ENCODE measurements around the gene DPYD.

The DPYD gene

DNA sequence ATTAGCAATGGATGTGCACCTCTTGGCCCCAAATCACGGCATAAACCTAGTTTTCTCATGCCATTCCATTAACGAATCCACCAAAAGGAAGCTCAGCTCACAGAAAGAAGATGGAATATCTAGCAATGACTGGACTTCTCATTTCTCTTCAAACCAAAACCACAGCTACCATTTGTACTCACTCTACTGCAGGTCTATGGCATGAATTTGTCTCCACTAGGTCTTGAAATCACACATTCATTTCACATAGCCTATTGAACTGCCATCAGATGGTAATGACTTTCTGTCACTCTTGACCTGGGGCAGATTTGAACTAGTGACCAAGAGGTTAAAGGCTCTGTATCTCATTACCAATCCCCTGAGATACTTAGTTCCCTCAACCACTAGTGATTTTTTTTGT, 382.7 kb downstream of the DPYD start:
- TF ChIP-seq, protein P1, sequence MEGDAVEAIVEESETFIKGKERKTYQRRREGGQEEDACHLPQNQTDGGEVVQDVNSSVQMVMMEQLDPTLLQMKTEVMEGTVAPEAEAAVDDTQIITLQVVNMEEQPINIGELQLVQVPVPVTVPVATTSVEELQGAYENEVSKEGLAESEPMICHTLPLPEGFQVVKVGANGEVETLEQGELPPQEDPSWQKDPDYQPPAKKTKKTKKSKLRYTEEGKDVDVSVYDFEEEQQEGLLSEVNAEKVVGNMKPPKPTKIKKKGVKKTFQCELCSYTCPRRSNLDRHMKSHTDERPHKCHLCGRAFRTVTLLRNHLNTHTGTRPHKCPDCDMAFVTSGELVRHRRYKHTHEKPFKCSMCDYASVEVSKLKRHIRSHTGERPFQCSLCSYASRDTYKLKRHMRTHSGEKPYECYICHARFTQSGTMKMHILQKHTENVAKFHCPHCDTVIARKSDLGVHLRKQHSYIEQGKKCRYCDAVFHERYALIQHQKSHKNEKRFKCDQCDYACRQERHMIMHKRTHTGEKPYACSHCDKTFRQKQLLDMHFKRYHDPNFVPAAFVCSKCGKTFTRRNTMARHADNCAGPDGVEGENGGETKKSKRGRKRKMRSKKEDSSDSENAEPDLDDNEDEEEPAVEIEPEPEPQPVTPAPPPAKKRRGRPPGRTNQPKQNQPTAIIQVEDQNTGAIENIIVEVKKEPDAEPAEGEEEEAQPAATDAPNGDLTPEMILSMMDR (IDR thresholded peaks at IDR 0.05; ENCODE audit: insufficient read depth, low read length, poor library complexity, severe bottlenecking): no peak
- no peak for TF ChIP-seq EZH2phosphoT487 (conservative IDR thresholded peaks at IDR 0.05; ENCODE audit: low read length)
- no peaks in the 10 kb centered on the region for H4K20me1 ChIP-seq (ENCODE audit: low read depth, low read length)

DNA sequence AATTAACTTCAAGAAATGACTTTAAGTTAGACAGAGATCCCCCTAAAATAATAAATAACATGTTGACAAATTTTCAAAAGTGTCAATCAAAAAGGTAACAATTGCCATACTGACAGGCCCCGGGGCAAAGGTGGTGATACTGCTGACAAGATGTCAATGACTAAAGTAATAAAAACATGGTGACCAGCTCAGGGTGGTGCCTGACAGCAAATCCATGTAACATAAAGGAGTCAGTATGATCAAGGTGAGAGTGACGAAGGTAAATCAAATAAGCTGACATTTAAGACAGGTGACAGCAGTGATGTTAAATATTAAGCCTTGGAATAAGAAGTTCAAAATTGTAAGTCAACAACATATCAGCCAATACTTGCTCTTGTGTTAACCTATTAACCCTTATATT, 387.5 kb downstream of the DPYD start:
- Histone ChIP-seq H2AFZ (ENCODE audit: low read depth, low read length, severe bottlenecking) (no peak overlapping the region), H3K9me3 (ENCODE audit: insufficient read depth, low read length) (no peaks in the 10 kb centered on the region), H4K20me1 (ENCODE audit: low read depth, low read length) (no peaks in the 10 kb centered on the region), H3K9ac (ENCODE audit: low read length) (no peak overlapping the region), H3K4me3 (ENCODE audit: insufficient read depth, low read length, poor library complexity, severe bottlenecking) (no peak overlapping the region), H3F3A (ENCODE audit: insufficient read depth) (no peaks in the 10 kb centered on the region), H3K79me2 (ENCODE audit: insufficient read depth, low read length) (no peaks in the 10 kb centered on the region), H3K36me3 (ENCODE audit: low read length) (no peaks in the 10 kb centered on the region), H3K27ac (ENCODE audit: low read depth, low read length) (no peak overlapping the region), H3K9me2 (replicated peaks; ENCODE audit: insufficient read depth, low read length) (no peaks in the 10 kb centered on the region), H3K4me2 (ENCODE audit: low read depth, low read length, poor library complexity, severe bottlenecking) (no peak overlapping the region), H3K27me3 (ENCODE audit: low read length) (no peaks in the 10 kb centered on the region)
- TF ChIP-seq, protein P1 (IDR thresholded peaks at IDR 0.05; ENCODE audit: insufficient read depth, low read length, poor library complexity, severe bottlenecking): no peak
- no peak for TF ChIP-seq EZH2phosphoT487 (conservative IDR thresholded peaks at IDR 0.05; ENCODE audit: low read length)

More for the DNA sequence above, 382.7 kb downstream of the DPYD start:
- H3K27me3 ChIP-seq (ENCODE audit: low read length): no peaks in the 10 kb centered on the region
- H3F3A ChIP-seq (ENCODE audit: insufficient read depth): no peaks in the 10 kb centered on the region
- H3K27ac ChIP-seq (ENCODE audit: low read depth, low read length): no peak overlapping the region
- no peak overlapping the region for H3K4me2 ChIP-seq (ENCODE audit: low read depth, low read length, poor library complexity, severe bottlenecking)
- H2AFZ ChIP-seq (ENCODE audit: low read depth, low read length, severe bottlenecking): no peak overlapping the region
- H3K36me3 ChIP-seq (ENCODE audit: low read length): no peaks in the 10 kb centered on the region
- no peaks in the 10 kb centered on the region for H3K9me3 ChIP-seq (ENCODE audit: insufficient read depth, low read length)
- H3K9me2 ChIP-seq (replicated peaks; ENCODE audit: insufficient read depth, low read length): no peaks in the 10 kb centered on the region
- H3K79me2 ChIP-seq (ENCODE audit: insufficient read depth, low read length): no peaks in the 10 kb centered on the region
- H3K9ac ChIP-seq (ENCODE audit: low read length): no peak overlapping the region
- no peak overlapping the region for H3K4me3 ChIP-seq (ENCODE audit: insufficient read depth, low read length, poor library complexity, severe bottlenecking)

DNA sequence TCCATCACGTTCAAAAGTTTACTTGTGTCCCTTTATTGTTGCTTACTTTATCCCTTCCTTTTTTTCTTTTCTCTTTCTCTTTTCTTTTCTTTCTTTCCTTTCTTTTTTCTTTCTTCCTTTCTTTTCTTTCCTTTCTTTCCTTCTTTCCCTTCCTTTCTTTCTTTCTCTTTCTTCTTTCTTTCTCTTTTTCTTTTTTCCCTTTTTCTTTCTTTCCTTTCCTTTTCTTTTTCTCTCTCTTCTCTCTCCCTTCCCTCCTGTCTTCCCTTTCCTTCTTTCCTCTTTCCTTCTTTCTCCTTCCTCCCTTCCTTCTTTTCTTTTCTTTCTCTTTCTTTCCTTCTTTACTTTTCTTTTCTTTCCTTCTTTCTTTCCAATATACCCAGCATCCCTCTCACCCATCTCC, 391.2 kb downstream of the DPYD start:
- H3K9me2 ChIP-seq (replicated peaks; ENCODE audit: insufficient read depth, low read length): no peaks in the 10 kb centered on the region
- no peaks in the 10 kb centered on the region for H3K9me3 ChIP-seq (ENCODE audit: insufficient read depth, low read length)
- no peak overlapping the region for H3K27ac ChIP-seq (ENCODE audit: low read depth, low read length)
- H4K20me1 ChIP-seq (ENCODE audit: low read depth, low read length): no peaks in the 10 kb centered on the region
- H3K4me3 ChIP-seq (ENCODE audit: insufficient read depth, low read length, poor library complexity, severe bottlenecking): no peak overlapping the region
- H3K79me2 ChIP-seq (ENCODE audit: insufficient read depth, low read length): no peaks in the 10 kb centered on the region
- TF ChIP-seq EZH2phosphoT487 (conservative IDR thresholded peaks at IDR 0.05; ENCODE audit: low read length): no peak
- TF ChIP-seq, protein P1 (IDR thresholded peaks at IDR 0.05; ENCODE audit: insufficient read depth, low read length, poor library complexity, severe bottlenecking): no peak
- no peaks in the 10 kb centered on the region for H3K36me3 ChIP-seq (ENCODE audit: low read length)
- no peak overlapping the region for H2AFZ ChIP-seq (ENCODE audit: low read depth, low read length, severe bottlenecking)
- H3K27me3 ChIP-seq (ENCODE audit: low read length): no peaks in the 10 kb centered on the region
- no peak overlapping the region for H3K4me2 ChIP-seq (ENCODE audit: low read depth, low read length, poor library complexity, severe bottlenecking)
- H3F3A ChIP-seq (ENCODE audit: insufficient read depth): no peaks in the 10 kb centered on the region
- no peak overlapping the region for H3K9ac ChIP-seq (ENCODE audit: low read length)

All from SU-DHL-6 (cell line).